Erythroblast (primary cell): ENCODE measurements around the gene ZNF23.

Experiments used
- GATA1 ChIP-seq: IDR thresholded peaks from 2 replicates; pipeline ENCODE4 v1.6.1; 2011; ENCODE audit warnings: low read depth, mild to moderate bottlenecking, control low read depth, low read length, moderate library complexity
- POLR2A ChIP-seq: IDR thresholded peaks from 2 replicates; pipeline ENCODE4 v1.6.1; 2011; ENCODE audit warnings: mild to moderate bottlenecking, low read length

- TF ChIP-seq POLR2A = no peak
- no peak for TF ChIP-seq GATA1
These were observed 20.5 kb upstream of the ZNF23 start for GRCh38 chr16:71482569-71482968.
